ENCODE measurements around the gene LMOD3. TPM values are rescaled to one million over a fixed set of nuclear protein-coding genes. Genes with fewer than 3 reads are reported as not detected.

Gene LMOD3
- total and polyA plus RNA-seq, 2 donors (not counting 1 experiment from before 2014, with no cell fraction given) = not detected

GRCh38 chr3:69084326-69085167, 37.8 kb downstream of the LMOD3 start, which contains the start of gene ARL6IP5:
TSS of gene ARL6IP5 (plus strand) at chr3:69084937. CDS start at chr3:69085048, 111 bp downstream.
- ChIA-PET POLR2A (interaction anchor here (0.8 to 1.8 kb wide), 4 partner anchors 9 to 37 kb away, joined by 3 to 9 read pairs (median 4); partner anchors contain the start of gene TMF1), CTCF (interaction anchor here (0.5 to 2.1 kb wide), 7 partner anchors 9 to 71 kb away, joined by 3 to 15 read pairs (median 5); partner anchors contain the start of genes EOGT and TMF1)
- Histone ChIP-seq H3K4me2 (replicated peaks; ENCODE audit: low read depth, low read length, poor library complexity, severe bottlenecking) (peak within 1 kb of the TSS; percentile 87), H3K27ac (ENCODE audit: low read length in 2 of 2) (peak within 1 kb of the TSS; percentile 87 to 95), H3K36me3 (replicated peaks in 1 of 2; ENCODE audit: control extremely low read depth in 1 of 2, control insufficient read depth in 1 of 2, extremely low read depth in 1 of 2, insufficient read depth in 2 of 2, low read length in 1 of 2) (peaks cover 0 to 7% of the 10 kb centered on the region in 2 experiments), H2AFZ (ENCODE audit: insufficient read depth, low read depth, low read length, poor library complexity, severe bottlenecking) (peak within 1 kb of the TSS; percentile 80), H3K27me3 (replicated peaks in 1 of 4; ENCODE audit: control extremely low read depth in 1 of 4, control insufficient read depth in 3 of 4, insufficient read depth in 4 of 4, low read length in 3 of 4) (no peaks in the 10 kb centered on the region), H3K79me2 (ENCODE audit: control insufficient read depth, insufficient read depth, low read length) (peaks cover 64% of the 10 kb centered on the region), H3K9ac (ENCODE audit: low read length) (peak within 1 kb of the TSS; percentile 83), H3K9me3 (ENCODE audit: control extremely low read depth in 1 of 3, control insufficient read depth in 2 of 3, insufficient read depth in 1 of 3, low read length in 2 of 3) (no peaks in the 10 kb centered on the region), H3K4me1 (ENCODE audit: control insufficient read depth in 2 of 2, insufficient read depth in 2 of 2, low read length in 2 of 2) (peaks cover 66 to 72% of the 10 kb centered on the region in 2 donors), H3K4me3 (ENCODE audit: control extremely low read depth in 1 of 5, extremely low read depth in 1 of 5, insufficient read depth in 1 of 5, low read depth in 2 of 5, low read length in 4 of 5) (peak within 1 kb of the TSS; percentile 82 to 96 (median 92)), H4K20me1 (ENCODE audit: control insufficient read depth, insufficient read depth, low read length, poor library complexity, severe bottlenecking) (peaks cover 5% of the 10 kb centered on the region)
- Mint-ChIP-seq H3K4me3 (peak within 1 kb of the TSS; percentile 95), H3K4me1 (peaks cover 72% of the 10 kb centered on the region), H3K27ac (peak within 1 kb of the TSS; percentile 97), H3K9me3 (ENCODE audit: insufficient read depth) (no peaks in the 10 kb centered on the region), H3K27me3 (no peaks in the 10 kb centered on the region)
- WGBS (ENCODE audit: insufficient coverage) = under 1% methylated on average over 31 of the region's 32 CpGs
- ATAC-seq (ENCODE audit: low read depth) (peak; percentile 75), DNase-seq (peak; percentile 96)
- TF ChIP-seq CTCF (IDR thresholded peaks at IDR 0.05) = no peak
- TF ChIP-seq EZH2 (IDR thresholded peaks at IDR 0.05; ENCODE audit: borderline replicate concordance, insufficient read depth, low read depth, low read length, poor library complexity, severe bottlenecking) = no peak
- intact Hi-C loops (cut with micrococcal nuclease) = loop anchor here (1.0 to 5.0 kb wide), 4 partner anchors 8 to 72 kb away; partner anchors contain the start of genes EOGT, LMOD3 and TMF1

Measured in B cell (primary cell).